B cell (primary cell): Measurements from ENCODE around the gene CHD6. TPM values are rescaled to one million over a fixed set of nuclear protein-coding genes. Genes with fewer than 3 reads are reported as not detected.

ENCODE experiments used
- ATAC-seq: fragments of 200-7000 bp; cut with Tn5 transposase; one replicate; pipeline ENCODE4 v1.10.0; 2021; ENCODE audit warnings: low read depth, mild to moderate bottlenecking, moderate number of reproducible peaks, moderate library complexity
- CTCF ChIA-PET: fragments of 350-600 bp; sonication (Branson Sonifier 250); formaldehyde crosslinking; loops from one replicate; lab custom pipeline; 2021; ENCODE audit warnings: antibody characterized with exemption, inconsistent platforms; lab: Charles Lee
- POLR2A ChIA-PET: fragments of 350-600 bp; sonication (Branson Sonifier 250); formaldehyde crosslinking; loops from one replicate; lab custom pipeline; 2021; ENCODE audit warnings: antibody characterized with exemption; lab: Charles Lee
- DNase-seq: peaks from one replicate; pipeline ENCODE4 v3.0.0; 2013
- H2AFZ ChIP-seq: 2 replicates; pipeline ENCODE4 v1.6.1; 2012; ENCODE audit warnings: mild to moderate bottlenecking, low read depth, low read length; ENCODE audit not compliant: insufficient read depth, poor library complexity, severe bottlenecking
- H3K27ac ChIP-seq, 2 donors: 1 replicate in 1 of 2; 2 replicates in 1 of 2; pipeline ENCODE4 v1.5.1; 2012 to 2013; ENCODE audit warnings: low read length in 2 of 2, mild to moderate bottlenecking in 2 of 2, moderate library complexity in 1 of 2
- H3K27me3 ChIP-seq, 4 experiments: fragments of 200-600 bp in 1 of 4; sonication (generic) in 1 of 4; replicated peaks in 1 of 4; 1 replicate in 2 of 4; 2 replicates in 2 of 4; pipeline versions ENCODE4 v1.6.1 to v1.7.0; 2013 to 2016; ENCODE audit warnings: low read length in 3 of 4, mild to moderate bottlenecking in 2 of 4, mixed read lengths in 1 of 4, moderate library complexity in 1 of 4; ENCODE audit not compliant: insufficient read depth in 4 of 4, control insufficient read depth in 3 of 4; ENCODE audit errors: control extremely low read depth in 1 of 4
- H3K36me3 ChIP-seq, 2 experiments: replicated peaks in 1 of 2; 1 replicate in 1 of 2; 2 replicates in 1 of 2; pipeline versions ENCODE4 v1.6.1 to v1.7.1; 2013; ENCODE audit warnings: low read length in 1 of 2; ENCODE audit not compliant: insufficient read depth in 2 of 2, control insufficient read depth in 1 of 2; ENCODE audit errors: control extremely low read depth in 1 of 2, extremely low read depth in 1 of 2
- H3K4me1 ChIP-seq, 2 donors: fragments of 200-600 bp in 1 of 2; sonication (generic) in 1 of 2; 1 replicate in 1 of 2; 2 replicates in 1 of 2; pipeline versions ENCODE4 v1.5.1 to v1.6.1; 2013 to 2017; ENCODE audit warnings: low read length in 2 of 2; ENCODE audit not compliant: control insufficient read depth in 2 of 2, insufficient read depth in 2 of 2
- H3K4me2 ChIP-seq: replicated peaks from 2 replicates; pipeline ENCODE3; 2012; ENCODE audit warnings: mild to moderate bottlenecking, low read depth, low read length; ENCODE audit not compliant: poor library complexity, severe bottlenecking
- H3K4me3 ChIP-seq, 5 experiments: fragments of 200-600 bp in 1 of 5; sonication (generic) in 1 of 5; 1 replicate in 3 of 5; 2 replicates in 2 of 5; pipeline versions ENCODE4 v1.5.1 to v1.7.0; 2011 to 2016; ENCODE audit warnings: low read length in 4 of 5, mild to moderate bottlenecking in 4 of 5, low read depth in 2 of 5, control low read depth in 1 of 5, moderate library complexity in 1 of 5; ENCODE audit not compliant: insufficient read depth in 1 of 5; ENCODE audit errors: control extremely low read depth in 1 of 5, extremely low read depth in 1 of 5
- H3K79me2 ChIP-seq: fragments of 200-600 bp; sonication (generic); one replicate; pipeline ENCODE4 v1.6.0; 2016; ENCODE audit warnings: low read length; ENCODE audit not compliant: control insufficient read depth, insufficient read depth
- H3K9ac ChIP-seq: fragments of 200-600 bp; sonication (generic); 2 replicates; pipeline ENCODE4 v1.6.1; 2017; ENCODE audit warnings: mild to moderate bottlenecking, low read length, moderate library complexity
- H3K9me3 ChIP-seq, 3 donors: one replicate each; pipeline versions ENCODE4 v1.6.1 to v1.7.1; 2013; ENCODE audit warnings: low read length in 2 of 3; ENCODE audit not compliant: control insufficient read depth in 2 of 3, insufficient read depth in 1 of 3; ENCODE audit errors: control extremely low read depth in 1 of 3
- H4K20me1 ChIP-seq: 2 replicates; pipeline ENCODE4 v1.6.0; 2012; ENCODE audit warnings: mild to moderate bottlenecking, low read length; ENCODE audit not compliant: insufficient read depth, control insufficient read depth, poor library complexity, severe bottlenecking
- H3K27ac Mint-ChIP-seq: one replicate; pipeline ENCODE4 v1.8.0; 2021; ENCODE audit warnings: mixed read lengths
- H3K27me3 Mint-ChIP-seq: one replicate; pipeline ENCODE4 v1.8.0; 2021; ENCODE audit warnings: mixed read lengths
- H3K4me1 Mint-ChIP-seq: one replicate; pipeline ENCODE4 v1.8.0; 2021; ENCODE audit warnings: mixed read lengths
- H3K4me3 Mint-ChIP-seq: one replicate; pipeline ENCODE4 v1.8.0; 2021; ENCODE audit warnings: mixed read lengths
- H3K9me3 Mint-ChIP-seq: one replicate; pipeline ENCODE4 v1.8.0; 2022; ENCODE audit warnings: mixed read lengths; ENCODE audit not compliant: insufficient read depth
- EZH2 ChIP-seq: IDR thresholded peaks from 2 replicates; pipeline ENCODE4 v1.6.1; 2012; ENCODE audit warnings: borderline replicate concordance, low read depth, mild to moderate bottlenecking, moderate library complexity, low read length; ENCODE audit not compliant: insufficient read depth, poor library complexity, severe bottlenecking
- WGBS: methylation state at CpG from one replicate; pipeline ENCODE4 v1.1.5; 2013; ENCODE audit warnings: missing lambda C conversion rate; ENCODE audit not compliant: insufficient coverage; 5-methylcytosine and 5-hydroxymethylcytosine counted together
- intact Hi-C: fragments of 100-400 bp; cut with micrococcal nuclease; formaldehyde crosslinking; loops from one replicate; pipeline ENCODE4 v1.10.0; 2022
- polyA plus RNA-seq: library from polyadenylated mRNA; depleted of rRNA; stranded (reverse); fragments of >200 nt; gene quantifications from 2 replicates; pipeline ENCODE4 v1.2.3, GENCODE V29; 2012
- total RNA-seq, 2 donors: library from RNA; stranded (reverse); fragments of 120-200 nt in 1 of 2; gene quantifications; 1 replicate in 1 of 2; 2 replicates in 1 of 2; pipeline versions ENCODE4 v1.2.3 to v1.2.4, GENCODE V29; 2013 to 2022
- TF ChIP-seq, protein P1 (sequence below): fragments of 200-600 bp; IDR thresholded peaks from one replicate; pipeline ENCODE4 v1.8.0; 2022; ENCODE audit warnings: antibody characterized with exemption, mild to moderate bottlenecking

CHD6 gene
- total and polyA plus RNA-seq, 2 donors (not counting 1 experiment from before 2014, with no cell fraction given), result 10.3 to 117 TPM

DNA sequence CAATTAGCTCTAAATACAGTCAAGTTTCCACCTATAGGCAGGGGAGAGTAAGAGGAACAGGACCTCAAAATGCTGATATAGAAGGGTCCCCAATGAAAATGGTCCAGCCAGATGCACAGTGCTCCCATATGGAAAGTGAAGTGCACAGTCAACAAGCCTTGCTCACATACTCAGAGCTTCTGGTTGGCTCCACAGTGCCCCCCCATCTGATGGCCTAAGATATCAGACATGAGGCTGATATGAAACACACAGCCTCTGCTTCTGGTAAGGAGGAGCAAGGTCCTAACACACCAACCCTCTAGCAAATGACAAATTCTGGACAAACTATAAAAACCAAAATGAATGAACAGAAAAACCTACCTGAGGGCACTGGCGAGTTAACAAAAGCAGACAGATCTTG lies 140.2 kb downstream of the CHD6 start:
- Histone ChIP-seq H3K4me2 (no peak overlapping the region), H3K4me3 (no peak overlapping the region), H3K79me2 (no peaks in the 10 kb centered on the region), H3K27me3 (no peaks in the 10 kb centered on the region), H3K9ac (no peak overlapping the region), H4K20me1 (no peaks in the 10 kb centered on the region), H2AFZ (no peak overlapping the region), H3K36me3 (peaks cover 0 to 38% of the 10 kb centered on the region in 2 experiments), H3K9me3 (no peaks in the 10 kb centered on the region), H3K4me1 (no peaks in the 10 kb centered on the region), H3K27ac (no peak overlapping the region)
- CTCF ChIA-PET, result no interaction called here
- intact Hi-C loops, result no loop called here
- no peak overlapping the region for H3K4me3 Mint-ChIP-seq
- H3K27ac Mint-ChIP-seq, result no peak overlapping the region
- TF ChIP-seq EZH2, result no peak
- TF ChIP-seq, protein P1, sequence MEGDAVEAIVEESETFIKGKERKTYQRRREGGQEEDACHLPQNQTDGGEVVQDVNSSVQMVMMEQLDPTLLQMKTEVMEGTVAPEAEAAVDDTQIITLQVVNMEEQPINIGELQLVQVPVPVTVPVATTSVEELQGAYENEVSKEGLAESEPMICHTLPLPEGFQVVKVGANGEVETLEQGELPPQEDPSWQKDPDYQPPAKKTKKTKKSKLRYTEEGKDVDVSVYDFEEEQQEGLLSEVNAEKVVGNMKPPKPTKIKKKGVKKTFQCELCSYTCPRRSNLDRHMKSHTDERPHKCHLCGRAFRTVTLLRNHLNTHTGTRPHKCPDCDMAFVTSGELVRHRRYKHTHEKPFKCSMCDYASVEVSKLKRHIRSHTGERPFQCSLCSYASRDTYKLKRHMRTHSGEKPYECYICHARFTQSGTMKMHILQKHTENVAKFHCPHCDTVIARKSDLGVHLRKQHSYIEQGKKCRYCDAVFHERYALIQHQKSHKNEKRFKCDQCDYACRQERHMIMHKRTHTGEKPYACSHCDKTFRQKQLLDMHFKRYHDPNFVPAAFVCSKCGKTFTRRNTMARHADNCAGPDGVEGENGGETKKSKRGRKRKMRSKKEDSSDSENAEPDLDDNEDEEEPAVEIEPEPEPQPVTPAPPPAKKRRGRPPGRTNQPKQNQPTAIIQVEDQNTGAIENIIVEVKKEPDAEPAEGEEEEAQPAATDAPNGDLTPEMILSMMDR, result no peak
- H3K4me1 Mint-ChIP-seq, result peaks cover 10% of the 10 kb centered on the region
- no peaks in the 10 kb centered on the region for H3K27me3 Mint-ChIP-seq
- 100% methylated on average over 1 of the region's 1 CpG for WGBS
- DNase-seq (no peak), ATAC-seq (no peak)
- H3K9me3 Mint-ChIP-seq, result no peaks in the 10 kb centered on the region
- POLR2A ChIA-PET, result no interaction called here

DNA sequence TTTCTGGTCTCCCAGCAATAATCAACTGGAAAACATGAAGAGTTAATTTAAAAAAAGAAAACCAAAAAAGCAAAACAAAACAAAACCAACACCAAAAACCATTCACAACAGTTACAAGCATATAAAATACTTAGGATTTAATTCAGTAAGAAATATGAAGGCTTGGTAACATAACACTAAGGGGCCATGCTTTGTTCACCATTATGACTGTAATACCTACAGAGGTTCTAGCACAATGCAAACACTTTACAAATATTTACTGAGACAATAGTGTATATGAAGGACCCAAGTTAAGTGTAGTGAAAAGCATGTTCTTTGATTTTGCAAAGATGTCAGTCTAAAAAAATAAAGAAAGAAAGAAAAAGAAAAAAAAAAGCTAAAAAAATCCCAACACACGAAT lies 141.7 kb downstream of the CHD6 start:
- Mint-ChIP-seq H3K4me1 (peaks cover 10% of the 10 kb centered on the region), H3K4me3 (no peak overlapping the region), H3K27ac (no peak overlapping the region), H3K27me3 (no peaks in the 10 kb centered on the region), H3K9me3 (no peaks in the 10 kb centered on the region)
- no CpG with 5 or more reads among the region's 1 CpG for WGBS
- Histone ChIP-seq H3K9me3 (no peaks in the 10 kb centered on the region), H3K4me2 (no peak overlapping the region), H3K27ac (no peak overlapping the region), H2AFZ (no peak overlapping the region), H3K79me2 (no peaks in the 10 kb centered on the region), H3K9ac (no peak overlapping the region), H3K27me3 (no peaks in the 10 kb centered on the region), H3K36me3 (peaks cover 0 to 44% of the 10 kb centered on the region in 2 experiments), H3K4me3 (no peak overlapping the region), H3K4me1 (no peaks in the 10 kb centered on the region), H4K20me1 (no peaks in the 10 kb centered on the region)
- intact Hi-C loops, result no loop called here
- ATAC-seq, result no peak
- TF ChIP-seq, protein P1, result no peak
- no peak for TF ChIP-seq EZH2
- ChIA-PET CTCF (no interaction called here), POLR2A (no interaction called here)
- DNase-seq, result no peak
